ENCODE measurements around the gene STK39.

STK39 gene

GRCh38 chr2:168241746-168242145, 5.6 kb downstream of the STK39 start:
- H3K9me3 Mint-ChIP-seq, result peaks cover 2% of the 10 kb centered on the region
- no peaks in the 10 kb centered on the region for H3K27me3 Mint-ChIP-seq (ENCODE audit: low read depth)
- peaks cover 16% of the 10 kb centered on the region for H3K36me3 Mint-ChIP-seq (ENCODE audit: low read depth)
- H3K4me1 Mint-ChIP-seq, result peaks cover 36% of the 10 kb centered on the region
- H3K4me3 Mint-ChIP-seq, result no peak overlapping the region
- no peak overlapping the region for H3K27ac Mint-ChIP-seq
- TF ChIP-seq CTCF (IDR thresholded peaks at IDR 0.05; ENCODE audit: unreplicated experiment in 3 of 3), result no peak

- Mint-ChIP-seq H3K4me1 (peaks cover 36% of the 10 kb centered on the region), H3K27me3 (ENCODE audit: low read depth) (no peaks in the 10 kb centered on the region), H3K4me3 (no peak overlapping the region), H3K9me3 (peaks cover 2% of the 10 kb centered on the region), H3K36me3 (ENCODE audit: low read depth) (peaks cover 16% of the 10 kb centered on the region), H3K27ac (no peak overlapping the region)
- TF ChIP-seq CTCF (IDR thresholded peaks at IDR 0.05; ENCODE audit: unreplicated experiment in 3 of 3), result no peak
Observed at GRCh38 chr2:168241208-168241607, 6.2 kb downstream of the STK39 start.

- no peak for TF ChIP-seq CTCF (IDR thresholded peaks at IDR 0.05; ENCODE audit: unreplicated experiment in 3 of 3)
- peaks cover 2% of the 10 kb centered on the region for H3K9me3 Mint-ChIP-seq
- no peak overlapping the region for H3K4me3 Mint-ChIP-seq
- H3K36me3 Mint-ChIP-seq (ENCODE audit: low read depth), result peaks cover 25% of the 10 kb centered on the region
- H3K27me3 Mint-ChIP-seq (ENCODE audit: low read depth), result no peaks in the 10 kb centered on the region
- peaks cover 24% of the 10 kb centered on the region for H3K4me1 Mint-ChIP-seq
- H3K27ac Mint-ChIP-seq, result no peak overlapping the region
Observed at GRCh38 chr2:168239281-168239680, 8.1 kb downstream of the STK39 start.

- no peak for TF ChIP-seq CTCF (IDR thresholded peaks at IDR 0.05; ENCODE audit: unreplicated experiment in 3 of 3)
- peaks cover 16% of the 10 kb centered on the region for H3K4me1 Mint-ChIP-seq
- no peaks in the 10 kb centered on the region for H3K27me3 Mint-ChIP-seq (ENCODE audit: low read depth)
- H3K4me3 Mint-ChIP-seq, result no peak overlapping the region
- H3K36me3 Mint-ChIP-seq (ENCODE audit: low read depth), result peaks cover 32% of the 10 kb centered on the region
- no peak overlapping the region for H3K27ac Mint-ChIP-seq
- peaks cover 2% of the 10 kb centered on the region for H3K9me3 Mint-ChIP-seq
Observed at GRCh38 chr2:168237741-168238140, 9.7 kb downstream of the STK39 start.

- H3K27ac Mint-ChIP-seq, result no peak overlapping the region
- peaks cover 60% of the 10 kb centered on the region for H3K36me3 Mint-ChIP-seq (ENCODE audit: low read depth)
- peaks cover 23% of the 10 kb centered on the region for H3K4me1 Mint-ChIP-seq
- peaks cover 9% of the 10 kb centered on the region for H3K9me3 Mint-ChIP-seq
- no peak for TF ChIP-seq CTCF (IDR thresholded peaks at IDR 0.05; ENCODE audit: unreplicated experiment in 3 of 3)
- H3K27me3 Mint-ChIP-seq (ENCODE audit: low read depth), result peaks cover 4% of the 10 kb centered on the region
- H3K4me3 Mint-ChIP-seq, result no peak overlapping the region
Observed at GRCh38 chr2:168234407-168235085, 12.8 kb downstream of the STK39 start.

- Mint-ChIP-seq H3K36me3 (ENCODE audit: low read depth) (peaks cover 63% of the 10 kb centered on the region), H3K27me3 (ENCODE audit: low read depth) (peaks cover 4% of the 10 kb centered on the region), H3K4me1 (peaks cover 17% of the 10 kb centered on the region), H3K27ac (no peak overlapping the region), H3K9me3 (peaks cover 9% of the 10 kb centered on the region), H3K4me3 (no peak overlapping the region)
- TF ChIP-seq CTCF (IDR thresholded peaks at IDR 0.05; ENCODE audit: unreplicated experiment in 3 of 3), result no peak
Observed at GRCh38 chr2:168233726-168234406, 13.5 kb downstream of the STK39 start.

Measured in nephron (organoid).